Mucosa of stomach (tissue), 1 donor: Measurements from ENCODE around the gene ITFG1.

Experiments used
- H3K27me3 ChIP-seq: one replicate; pipeline ENCODE4 v1.7.0; 2013; ENCODE audit warnings: mild to moderate bottlenecking, low read length; ENCODE audit not compliant: control insufficient read depth, insufficient read depth
- H3K36me3 ChIP-seq: one replicate; pipeline ENCODE4 v1.7.0; 2013; ENCODE audit warnings: low read length; ENCODE audit not compliant: control insufficient read depth, insufficient read depth
- H3K4me1 ChIP-seq: one replicate; pipeline ENCODE4 v1.7.0; 2013; ENCODE audit warnings: mild to moderate bottlenecking, low read length; ENCODE audit not compliant: control insufficient read depth, insufficient read depth
- H3K4me3 ChIP-seq: one replicate; pipeline ENCODE4 v1.7.0; 2013; ENCODE audit warnings: low read length
- H3K9ac ChIP-seq: one replicate; pipeline ENCODE4 v1.7.0; 2013; ENCODE audit warnings: mild to moderate bottlenecking, low read length, moderate library complexity
- H3K9me3 ChIP-seq: one replicate; pipeline ENCODE4 v1.7.0; 2013; ENCODE audit warnings: mild to moderate bottlenecking, low read length, moderate library complexity; ENCODE audit not compliant: control insufficient read depth
- donor health status: Pancreatic carcinoma.

The ITFG1 gene

DNA sequence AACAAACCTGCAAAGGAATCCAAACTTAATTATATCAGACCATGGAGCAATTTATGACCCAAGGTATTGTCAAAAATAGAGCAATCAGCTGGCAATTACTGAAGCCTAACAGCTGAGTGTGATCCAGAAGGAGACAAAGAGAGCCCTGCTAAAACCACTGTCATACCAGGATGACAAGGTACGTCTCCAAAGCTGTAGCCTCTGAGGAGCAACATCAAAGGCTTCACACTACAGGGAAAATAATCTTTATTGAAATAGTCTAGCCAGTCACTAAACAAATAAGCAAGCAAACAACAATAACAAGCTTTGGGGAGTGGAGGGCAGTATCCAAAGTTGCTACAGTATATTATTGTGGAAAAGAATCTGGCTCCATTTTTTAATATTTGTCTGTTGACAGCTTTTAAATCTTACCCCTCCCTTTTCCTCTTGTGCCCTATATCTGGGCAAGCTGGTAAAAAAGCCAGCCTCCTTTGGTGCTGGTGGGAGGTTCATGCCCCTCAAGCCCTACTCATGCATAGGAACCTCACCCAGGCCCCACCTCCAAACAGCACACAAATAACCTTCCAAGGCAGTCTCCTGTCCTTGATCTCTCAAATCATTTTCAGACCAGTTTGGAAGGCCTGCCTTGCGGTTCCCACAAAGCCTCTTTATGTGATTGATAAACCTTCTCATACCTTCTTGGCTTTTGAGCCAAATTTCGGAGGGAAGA, 73.7 kb downstream of the ITFG1 start:
- H3K27me3 ChIP-seq, result no peaks in the 10 kb centered on the region
- H3K9me3 ChIP-seq, result no peaks in the 10 kb centered on the region
- H3K9ac ChIP-seq, result no peak overlapping the region
- H3K36me3 ChIP-seq, result no peaks in the 10 kb centered on the region
- peaks cover 4% of the 10 kb centered on the region for H3K4me1 ChIP-seq
- H3K4me3 ChIP-seq, result no peak overlapping the region

DNA sequence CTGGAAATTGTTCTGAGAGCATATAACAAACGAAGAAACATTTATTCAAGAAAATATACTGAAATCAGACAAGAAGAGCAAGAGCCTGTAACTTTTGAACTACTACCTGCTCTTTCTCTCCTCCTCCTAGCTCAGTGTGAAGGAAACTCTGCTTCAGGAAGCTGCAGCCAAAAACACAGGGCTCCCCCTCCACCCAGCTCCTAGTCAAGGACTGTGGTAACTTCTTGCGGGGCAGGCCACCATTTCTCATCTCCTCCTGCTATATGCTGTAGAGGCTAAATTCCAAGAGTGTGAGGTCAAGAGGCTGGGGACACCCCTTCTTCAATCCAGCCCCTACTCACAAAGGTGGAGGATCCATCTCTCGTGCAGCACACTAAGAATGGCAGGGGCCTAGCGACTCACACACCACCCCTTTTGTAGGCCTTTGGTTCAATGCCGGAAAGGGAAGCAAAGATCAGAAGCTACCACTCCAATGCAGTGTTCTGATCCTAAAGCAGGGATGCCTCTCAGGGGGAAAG, 74.6 kb downstream of the ITFG1 start:
- Histone ChIP-seq H3K36me3 (no peaks in the 10 kb centered on the region), H3K9ac (no peak overlapping the region), H3K9me3 (no peaks in the 10 kb centered on the region), H3K4me3 (no peak overlapping the region), H3K4me1 (no peaks in the 10 kb centered on the region), H3K27me3 (no peaks in the 10 kb centered on the region)

DNA sequence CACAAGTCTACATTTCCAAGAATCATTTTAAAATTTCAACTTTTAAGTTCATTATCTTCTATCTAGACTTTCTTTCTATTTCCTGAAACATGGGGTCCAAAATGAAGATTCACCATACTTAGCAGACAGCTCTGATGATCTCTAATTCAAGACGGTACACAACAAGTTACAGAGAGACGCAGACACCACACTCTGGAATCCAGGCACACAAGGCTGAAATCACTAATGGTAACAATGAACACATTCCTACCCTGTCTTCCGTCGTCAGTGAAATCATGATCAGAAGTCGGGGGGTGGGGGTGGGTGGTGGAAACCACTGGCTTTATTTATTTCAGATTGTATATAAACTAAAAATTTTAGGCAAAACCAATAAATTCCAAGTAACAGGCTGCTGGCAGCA, 78.5 kb downstream of the ITFG1 start:
- Histone ChIP-seq H3K4me3 (no peak overlapping the region), H3K9ac (no peak overlapping the region), H3K36me3 (no peaks in the 10 kb centered on the region)

DNA sequence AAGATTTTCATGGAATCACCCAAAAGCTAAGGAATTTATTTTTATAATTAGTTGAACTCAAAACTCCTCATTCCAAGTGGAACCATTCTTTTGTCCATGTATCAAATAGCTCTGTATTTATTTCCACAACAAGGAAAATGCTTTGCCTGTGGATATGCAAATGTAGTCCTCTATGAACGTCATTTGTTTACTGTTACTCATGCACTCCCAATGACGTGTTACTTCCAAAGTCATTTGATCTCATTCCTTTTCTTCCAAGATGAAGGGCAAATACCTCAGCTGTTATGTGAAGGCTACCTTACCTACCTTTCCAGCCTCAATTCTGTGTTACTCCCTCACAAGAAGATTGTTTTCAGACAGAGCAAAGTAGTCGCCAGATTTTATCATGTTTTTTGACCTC, 83.7 kb downstream of the ITFG1 start:
- no peaks in the 10 kb centered on the region for H3K9me3 ChIP-seq
- no peaks in the 10 kb centered on the region for H3K27me3 ChIP-seq
- H3K36me3 ChIP-seq, result no peaks in the 10 kb centered on the region
- H3K4me1 ChIP-seq, result no peaks in the 10 kb centered on the region
- H3K9ac ChIP-seq, result no peak overlapping the region
- no peak overlapping the region for H3K4me3 ChIP-seq

More for the DNA sequence above, 78.5 kb downstream of the ITFG1 start:
- no peaks in the 10 kb centered on the region for H3K27me3 ChIP-seq
- H3K9me3 ChIP-seq, result no peaks in the 10 kb centered on the region
- H3K4me1 ChIP-seq, result no peaks in the 10 kb centered on the region

DNA sequence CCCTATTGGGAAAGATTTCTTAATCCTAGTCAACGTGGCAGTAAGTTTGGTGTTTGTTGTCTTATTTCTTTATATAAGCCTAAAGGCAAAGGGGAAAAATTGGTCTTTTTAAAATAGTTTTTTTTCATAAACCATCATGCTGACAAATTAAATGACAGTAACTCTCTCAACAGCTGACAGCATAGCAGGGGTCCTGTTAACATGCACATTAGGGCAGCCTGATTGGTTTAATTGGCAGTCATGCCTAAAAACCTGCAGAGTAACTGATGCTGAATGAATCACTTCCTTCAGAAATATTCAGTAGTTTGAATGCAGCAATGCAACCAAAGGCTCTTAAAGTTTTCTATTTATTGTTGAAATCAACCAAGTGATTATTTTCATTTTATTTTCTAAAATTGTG, 85.4 kb downstream of the ITFG1 start:
- H3K9ac ChIP-seq, result no peak overlapping the region
- no peaks in the 10 kb centered on the region for H3K36me3 ChIP-seq
- H3K4me1 ChIP-seq, result no peaks in the 10 kb centered on the region
- no peak overlapping the region for H3K4me3 ChIP-seq
- no peaks in the 10 kb centered on the region for H3K27me3 ChIP-seq
- no peaks in the 10 kb centered on the region for H3K9me3 ChIP-seq

DNA sequence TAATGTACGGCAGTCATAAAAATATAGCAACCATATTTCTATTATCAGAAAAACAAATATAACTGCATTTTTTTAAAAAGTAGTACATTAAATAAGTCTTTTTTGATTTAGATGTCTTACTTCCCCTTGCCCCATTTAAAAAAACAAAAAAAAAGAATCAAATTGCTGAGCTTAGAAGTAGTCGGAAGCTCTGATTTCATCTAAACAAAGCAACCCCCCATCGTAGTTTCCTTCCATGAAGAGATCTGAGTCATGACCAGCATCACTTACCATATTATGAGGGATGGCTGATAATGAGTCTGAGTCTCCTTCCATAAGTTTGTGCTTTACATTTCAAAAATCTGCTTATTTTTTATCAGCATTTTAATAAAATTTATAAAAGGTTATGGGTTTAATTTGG, 86.2 kb downstream of the ITFG1 start:
- Histone ChIP-seq H3K9me3 (no peaks in the 10 kb centered on the region), H3K36me3 (no peaks in the 10 kb centered on the region)

DNA sequence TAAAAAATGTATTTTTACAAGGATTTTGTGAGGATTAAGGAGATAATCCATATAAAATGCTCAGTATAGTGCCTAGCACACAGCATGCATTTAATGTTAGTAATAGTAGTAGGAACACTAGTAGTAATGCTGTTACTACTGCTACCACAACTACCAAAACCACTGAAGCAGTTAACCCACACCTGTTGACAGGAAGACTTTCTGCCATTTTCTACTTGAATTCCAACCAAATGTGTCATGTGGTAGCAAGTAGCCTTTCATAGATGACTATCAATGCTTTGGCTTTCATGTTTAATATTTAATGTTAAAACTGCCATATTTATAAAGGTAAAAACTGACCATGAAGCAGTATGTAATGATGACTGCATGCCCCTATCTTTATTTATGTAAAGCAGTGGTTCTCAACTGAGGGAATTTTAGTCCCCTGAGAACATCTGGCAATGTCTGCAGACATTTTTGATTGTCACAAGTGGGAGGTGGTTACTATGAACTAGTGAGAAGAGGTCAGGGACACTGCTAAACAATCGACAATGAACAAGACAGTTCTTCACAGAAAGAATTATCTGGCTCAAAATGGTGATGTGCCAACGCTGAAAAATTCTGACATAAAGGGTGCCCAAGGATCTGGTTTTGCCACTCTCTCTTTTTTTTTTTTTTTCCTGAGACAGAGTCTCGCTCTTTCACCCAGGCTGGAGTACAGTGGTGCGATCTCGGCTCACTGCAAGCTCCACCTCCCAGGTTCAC, 89.4 kb downstream of the ITFG1 start:
- Histone ChIP-seq H3K9me3 (no peaks in the 10 kb centered on the region), H3K4me3 (no peak overlapping the region), H3K4me1 (no peaks in the 10 kb centered on the region), H3K9ac (no peak overlapping the region), H3K27me3 (no peaks in the 10 kb centered on the region), H3K36me3 (no peaks in the 10 kb centered on the region)

More for the DNA sequence above, 86.2 kb downstream of the ITFG1 start:
- no peak overlapping the region for H3K9ac ChIP-seq
- H3K4me1 ChIP-seq, result no peaks in the 10 kb centered on the region
- no peaks in the 10 kb centered on the region for H3K27me3 ChIP-seq
- H3K4me3 ChIP-seq, result no peak overlapping the region

DNA sequence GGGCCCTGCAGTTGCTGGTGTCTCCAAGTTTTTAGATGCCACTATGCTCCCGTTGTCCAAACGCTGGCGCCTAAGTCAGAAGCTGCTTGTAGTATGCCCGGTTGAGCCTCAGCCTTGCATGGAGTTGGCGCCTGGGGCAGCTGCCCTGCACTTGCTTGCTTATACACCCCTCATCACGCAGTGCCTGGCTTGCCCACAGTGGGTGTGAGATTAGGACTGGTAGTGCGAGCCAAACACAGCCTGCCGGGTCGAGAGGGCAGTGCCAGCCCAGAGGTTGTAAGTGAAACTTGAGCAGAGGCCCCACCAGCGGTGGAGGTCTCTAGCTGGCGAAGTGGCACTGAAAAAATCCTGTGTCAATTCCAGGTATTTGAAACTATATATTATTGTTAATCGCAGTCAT, 90.3 kb downstream of the ITFG1 start:
- Histone ChIP-seq H3K27me3 (no peaks in the 10 kb centered on the region), H3K9ac (no peak overlapping the region), H3K4me3 (no peak overlapping the region), H3K36me3 (no peaks in the 10 kb centered on the region), H3K4me1 (no peaks in the 10 kb centered on the region), H3K9me3 (no peaks in the 10 kb centered on the region)

DNA sequence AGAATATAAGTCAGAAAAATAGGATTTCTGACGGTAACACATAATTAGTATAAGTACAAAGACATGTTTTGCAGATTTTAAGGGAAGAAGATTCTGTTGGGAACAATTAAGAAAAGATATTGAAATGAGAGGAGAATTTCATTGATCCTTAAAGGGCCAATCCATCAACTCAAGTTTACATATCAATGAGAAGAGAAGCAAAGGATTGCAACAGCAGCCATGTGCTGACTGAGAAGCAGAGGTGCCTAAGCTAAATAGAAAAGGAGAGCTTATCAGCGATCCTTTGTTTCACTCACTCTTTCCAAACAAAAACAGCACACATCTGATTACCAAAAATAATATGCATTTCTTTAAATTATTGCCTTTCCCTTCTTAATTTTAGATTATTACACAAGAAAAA, 94.6 kb downstream of the ITFG1 start:
- H3K9ac ChIP-seq, result no peak overlapping the region
- H3K4me3 ChIP-seq, result no peak overlapping the region
- H3K36me3 ChIP-seq, result no peaks in the 10 kb centered on the region
- no peaks in the 10 kb centered on the region for H3K27me3 ChIP-seq
- H3K9me3 ChIP-seq, result no peaks in the 10 kb centered on the region
- H3K4me1 ChIP-seq, result no peaks in the 10 kb centered on the region

DNA sequence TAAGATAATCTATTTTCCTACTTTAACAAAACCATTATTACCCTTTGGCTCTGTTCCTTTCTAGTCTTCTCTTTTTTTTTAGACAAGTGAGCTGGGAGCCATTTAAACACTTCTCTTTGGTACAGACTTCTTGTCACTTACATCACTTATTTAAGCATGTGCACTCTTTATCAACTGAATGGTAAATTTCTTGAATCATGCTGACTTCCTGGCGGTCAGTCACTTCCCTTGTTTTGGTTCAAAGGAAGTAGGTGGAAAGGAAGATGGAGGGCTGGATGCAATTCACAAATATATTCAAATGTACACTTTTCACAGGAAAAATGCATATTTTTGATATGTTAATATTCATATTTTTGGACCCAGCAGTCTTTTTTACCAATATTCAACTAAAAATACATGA, 97.1 kb downstream of the ITFG1 start:
- Histone ChIP-seq H3K27me3 (no peaks in the 10 kb centered on the region), H3K9ac (no peak overlapping the region), H3K4me3 (no peak overlapping the region), H3K36me3 (no peaks in the 10 kb centered on the region), H3K9me3 (no peaks in the 10 kb centered on the region), H3K4me1 (no peaks in the 10 kb centered on the region)

DNA sequence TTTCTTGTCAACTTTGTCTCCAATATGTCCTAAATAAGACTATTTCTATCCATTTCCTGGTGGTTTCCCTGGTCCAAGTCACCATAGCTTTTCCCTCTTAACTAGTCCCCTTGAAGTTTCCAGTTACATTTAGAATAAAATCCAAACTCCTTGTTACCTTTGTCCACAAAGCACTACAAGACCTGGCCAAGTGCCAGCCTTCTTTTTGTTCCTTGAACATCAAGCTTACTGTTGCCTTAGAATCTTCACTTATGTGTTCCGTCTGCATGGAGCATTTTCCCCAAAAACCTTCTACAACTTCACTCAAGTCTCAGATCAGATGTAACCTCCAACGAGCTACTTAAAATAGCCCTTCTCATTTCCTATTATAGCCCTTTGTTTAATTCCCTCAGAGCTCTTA, 101.4 kb downstream of the ITFG1 start:
- H3K9me3 ChIP-seq, result no peaks in the 10 kb centered on the region

DNA sequence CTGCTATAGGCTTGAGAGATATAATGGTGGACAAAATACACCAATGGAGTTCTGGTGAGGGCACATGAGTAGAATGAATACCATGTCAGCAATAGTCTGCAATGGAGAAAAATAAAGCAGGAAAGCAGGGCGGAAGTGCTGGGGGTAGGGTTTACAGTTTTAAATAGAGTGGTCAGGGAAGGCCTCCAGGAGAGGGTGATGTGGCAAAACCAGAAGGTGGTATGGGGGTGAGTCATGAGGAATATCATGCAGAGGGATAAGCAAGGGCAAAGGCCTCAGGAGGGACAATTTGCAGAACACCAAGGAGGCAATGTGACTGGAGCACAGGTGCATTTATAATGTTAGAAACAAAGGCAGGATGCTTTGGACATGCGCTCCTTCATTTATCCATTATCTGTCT, 102.0 kb downstream of the ITFG1 start:
- no peak overlapping the region for H3K9ac ChIP-seq
- no peaks in the 10 kb centered on the region for H3K27me3 ChIP-seq
- no peaks in the 10 kb centered on the region for H3K9me3 ChIP-seq
- H3K4me1 ChIP-seq, result no peaks in the 10 kb centered on the region
- no peak overlapping the region for H3K4me3 ChIP-seq
- no peaks in the 10 kb centered on the region for H3K36me3 ChIP-seq

More for the DNA sequence above, 101.4 kb downstream of the ITFG1 start:
- Histone ChIP-seq H3K27me3 (no peaks in the 10 kb centered on the region), H3K36me3 (no peaks in the 10 kb centered on the region), H3K9ac (no peak overlapping the region), H3K4me1 (no peaks in the 10 kb centered on the region), H3K4me3 (no peak overlapping the region)
